Thyroid gland (tissue), 4 donors: Measurements from ENCODE around the gene LIN7B. TPM values are rescaled to one million over a fixed set of nuclear protein-coding genes. Genes with fewer than 3 reads are reported as not detected.
A peak's percentile ranks its signal among the peaks of the same experiment; 100 is the strongest.

Experiments
- DNase-seq, 2 donors: peaks; one replicate each; pipeline ENCODE4 v3.0.0-alpha.2; 2019
- H3K27ac ChIP-seq, 3 donors: fragments of 200-600 bp; sonication (generic); 1 replicate in 2 of 3; 2 replicates in 1 of 3; pipeline ENCODE4 v1.5.1; 2016 to 2019; ENCODE audit warnings: mild to moderate bottlenecking in 1 of 3, moderate library complexity in 1 of 3
- H3K27me3 ChIP-seq: fragments of 200-600 bp; sonication (generic); one replicate; pipeline ENCODE4 v1.5.1; 2019
- H3K36me3 ChIP-seq, 2 donors: fragments of 200-600 bp; sonication (generic); one replicate each; pipeline ENCODE4 v1.5.1; 2016 to 2019
- H3K4me1 ChIP-seq, 2 donors: fragments of 200-600 bp; sonication (generic); one replicate each; pipeline ENCODE4 v1.5.1; 2017 to 2019
- H3K4me3 ChIP-seq, 3 donors: fragments of 200-600 bp; sonication (generic); replicated peaks in 1 of 3; 1 replicate in 2 of 3; 2 replicates in 1 of 3; pipeline ENCODE4 v1.5.1; 2016; ENCODE audit warnings: mild to moderate bottlenecking in 1 of 3
- H3K9me3 ChIP-seq: fragments of 200-600 bp; sonication (generic); one replicate; pipeline ENCODE4 v1.5.1; 2017
- CTCF ChIP-seq, 6 experiments: fragments of 200-600 bp in 3 of 6; fragments of 450-650 bp in 3 of 6; sonication (generic) in 3 of 6; IDR thresholded peaks; one replicate each; pipeline ENCODE4 v1.5.1; 2016 to 2019; ENCODE audit warnings: antibody characterized with exemption in 6 of 6, mild to moderate bottlenecking in 2 of 6, inconsistent platforms in 1 of 6, moderate library complexity in 1 of 6
- POLR2A ChIP-seq, 2 donors: fragments of 450-650 bp; IDR thresholded peaks; one replicate each; pipeline ENCODE4 v1.6.1; 2017; ENCODE audit warnings: antibody characterized with exemption in 2 of 2, mild to moderate bottlenecking in 2 of 2, moderate library complexity in 1 of 2
- WGBS, 2 donors: methylation state at CpG; one replicate each; pipeline ENCODE4 v1.1.5; 2017; 5-methylcytosine and 5-hydroxymethylcytosine counted together
- intact Hi-C: fragments of 100-400 bp; cut with DNase I; formaldehyde crosslinking; loops from one replicate; pipeline ENCODE4 v1.15.1; 2023
- total RNA-seq, 4 donors: library from RNA; depleted of rRNA; stranded (reverse); fragments of >200 nt; gene quantifications; one replicate each; pipeline ENCODE4 v1.2.3, GENCODE V29; 2016

Gene LIN7B
- total RNA-seq, 4 donors from 2014 or later = 10.5 to 17.7 (median 13.8) TPM

DNA sequence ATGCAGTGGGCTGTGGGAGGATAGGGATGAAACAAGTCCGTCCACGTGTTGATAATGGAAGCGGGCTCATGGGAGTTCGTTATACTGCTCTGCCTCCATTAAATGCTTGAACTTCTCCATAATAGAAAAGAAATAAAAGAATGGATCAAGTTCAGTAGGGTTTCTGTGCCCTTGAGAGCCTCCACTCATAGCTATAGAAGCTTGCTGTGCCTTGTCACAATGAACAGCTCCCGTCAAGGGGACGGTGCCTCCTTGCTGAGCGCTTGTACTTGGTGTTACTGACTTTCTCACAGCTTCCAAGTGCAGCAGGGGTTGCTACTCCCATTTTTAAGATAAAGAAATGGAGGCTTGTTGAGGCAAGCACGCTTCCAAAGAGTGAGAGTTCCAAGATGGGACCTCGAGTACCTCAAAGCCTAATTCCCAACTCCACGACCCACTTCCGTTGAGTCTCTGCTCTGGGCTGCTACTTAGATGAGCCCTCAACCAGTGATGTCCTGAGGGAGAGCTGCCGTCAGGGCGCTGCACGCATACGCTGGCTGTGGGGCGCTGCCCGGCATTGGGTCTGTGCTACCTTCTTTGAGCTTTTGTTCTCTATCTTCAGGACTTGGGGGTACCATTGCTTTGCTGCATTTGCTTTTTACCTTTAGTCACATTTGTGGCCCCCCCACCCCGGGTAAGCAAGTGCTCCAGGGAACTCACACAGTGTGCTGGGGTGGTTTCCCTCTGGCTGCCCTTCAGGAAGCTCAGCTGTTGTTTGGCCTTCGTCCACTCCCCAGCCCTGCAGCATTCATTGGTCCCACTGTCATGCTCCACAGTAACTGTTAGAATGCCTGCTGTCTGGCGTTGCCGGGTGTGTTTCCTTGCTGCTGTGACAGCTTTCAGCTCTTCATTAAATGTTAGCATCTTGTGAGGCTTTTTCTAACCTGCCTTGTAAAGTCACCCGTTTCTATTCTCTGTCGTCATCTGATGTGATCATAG is 19.4 kb upstream of the LIN7B start:
- H3K9me3 ChIP-seq = no peaks in the 10 kb centered on the region
- H3K27me3 ChIP-seq = no peaks in the 10 kb centered on the region
- peaks cover 8 to 22% of the 10 kb centered on the region in 2 donors for H3K4me1 ChIP-seq
- TF ChIP-seq CTCF (IDR thresholded peaks at IDR 0.05) = no peak
- no peak for TF ChIP-seq POLR2A (IDR thresholded peaks at IDR 0.05)
- WGBS, 2 donors = 81 to 82% methylated on average over 22 to 23 of the region's 23 CpGs
- H3K4me3 ChIP-seq = no peak overlapping the region
- DNase-seq = no peak
- peaks cover 61 to 64% of the 10 kb centered on the region in 2 donors for H3K36me3 ChIP-seq
- intact Hi-C loops = loop anchor here (5.0 kb wide), 2 partner anchors 53 to 118 kb away; no protein-coding TSS in a partner anchor
- no peak overlapping the region for H3K27ac ChIP-seq

- peak; percentile 66 to 72 for DNase-seq
- Histone ChIP-seq H3K27ac (peak overlapping the region in 1 of 3 donors; percentile 13), H3K9me3 (no peaks in the 10 kb centered on the region), H3K36me3 (peaks cover 58 to 62% of the 10 kb centered on the region in 2 donors), H3K4me1 (peaks cover 8 to 22% of the 10 kb centered on the region in 2 donors), H3K27me3 (no peaks in the 10 kb centered on the region), H3K4me3 (no peak overlapping the region)
- 53 to 58% methylated on average over 8 of the region's 8 CpGs for WGBS, 2 donors
- peak in 5 of 6 experiments; percentile 97 to 98 (median 97) for TF ChIP-seq CTCF (IDR thresholded peaks at IDR 0.05)
- no peak for TF ChIP-seq POLR2A (IDR thresholded peaks at IDR 0.05)
- intact Hi-C loops = loop anchor here (5.0 kb wide), 2 partner anchors 50 to 115 kb away; no protein-coding TSS in a partner anchor
Observed at GRCh38 chr19:49097453-49098288, 16.5 kb upstream of the LIN7B start.

GRCh38 chr19:49098795-49099194 is 15.4 kb upstream of the LIN7B start:
- no peak for TF ChIP-seq POLR2A (IDR thresholded peaks at IDR 0.05)
- TF ChIP-seq CTCF (IDR thresholded peaks at IDR 0.05) = no peak
- peak; percentile 15 to 37 for DNase-seq
- peaks cover 60 to 61% of the 10 kb centered on the region in 2 donors for H3K36me3 ChIP-seq
- H3K4me3 ChIP-seq = no peak overlapping the region
- intact Hi-C loops = loop anchor here (5.0 kb wide), 2 partner anchors 49 to 114 kb away; no protein-coding TSS in a partner anchor
- no peaks in the 10 kb centered on the region for H3K9me3 ChIP-seq
- H3K27ac ChIP-seq = peak overlapping the region in 1 of 3 donors; percentile 63
- WGBS, 2 donors = 39 to 49% methylated on average over 4 of the region's 4 CpGs
- H3K27me3 ChIP-seq = no peaks in the 10 kb centered on the region
- H3K4me1 ChIP-seq = peaks cover 8 to 22% of the 10 kb centered on the region in 2 donors

GRCh38 chr19:49101160-49101559 is 13.0 kb upstream of the LIN7B start:
- Histone ChIP-seq H3K4me3 (no peak overlapping the region), H3K9me3 (no peaks in the 10 kb centered on the region), H3K36me3 (peaks cover 70 to 73% of the 10 kb centered on the region in 2 donors), H3K27ac (no peak overlapping the region), H3K4me1 (peaks cover 8 to 19% of the 10 kb centered on the region in 2 donors), H3K27me3 (no peaks in the 10 kb centered on the region)
- TF ChIP-seq POLR2A (IDR thresholded peaks at IDR 0.05) (no peak), CTCF (IDR thresholded peaks at IDR 0.05) (no peak)
- DNase-seq = no peak
- WGBS, 2 donors = 89 to 91% methylated on average over 12 of the region's 12 CpGs
- intact Hi-C loops = no loop called here
